Measurements from ENCODE around the gene VSNL1.

VSNL1 gene

DNA sequence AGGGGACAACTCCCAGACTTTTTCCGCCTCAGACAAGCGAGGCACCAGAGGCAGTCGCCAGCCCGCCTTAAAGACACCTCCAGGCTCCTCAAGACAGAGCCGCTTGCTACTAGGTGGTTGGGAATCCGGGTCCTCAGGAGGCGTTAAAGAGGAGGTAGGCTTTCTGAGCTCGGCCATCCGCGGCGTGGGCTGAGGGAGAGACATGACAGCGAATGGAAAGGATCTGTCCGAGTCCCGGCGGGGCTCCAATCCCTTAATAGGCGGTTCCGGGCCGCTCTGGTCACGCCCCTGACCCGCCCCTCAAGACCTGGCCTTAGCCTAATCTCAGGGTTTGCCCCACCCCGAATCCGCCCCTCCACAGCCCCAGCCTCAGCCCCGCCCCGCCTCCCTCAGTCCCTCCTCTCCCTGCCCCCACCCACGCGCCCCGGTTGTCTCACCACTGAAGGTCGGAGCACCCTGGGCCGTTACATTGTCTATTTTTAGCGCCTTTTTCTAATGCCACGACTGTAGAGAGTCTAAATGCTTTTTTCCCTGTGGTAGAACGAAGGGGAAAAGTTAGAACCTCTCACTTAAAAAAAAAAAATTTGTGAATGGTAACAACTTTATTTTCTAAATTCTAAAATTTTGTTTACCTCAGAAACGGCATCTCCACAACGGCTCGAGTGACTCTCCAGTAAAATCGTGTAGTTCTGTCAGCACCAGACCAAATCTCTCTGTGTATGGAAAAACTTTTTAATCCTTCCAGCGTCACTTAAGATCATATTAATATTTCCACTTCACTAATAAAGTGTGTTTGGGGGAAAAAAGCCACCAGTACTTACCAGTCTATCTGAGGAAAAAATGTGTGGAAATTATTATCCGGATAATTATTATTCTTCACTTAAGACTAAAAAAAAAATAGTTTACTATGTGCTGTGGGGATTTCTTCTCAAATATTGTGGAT lies 22.0 kb upstream of the VSNL1 start, which contains the start of gene RAD51AP2:
Gene RAD51AP2 (minus strand): TSS at position 229 of the 943 bp plus-strand sequence. CDS start 25 bp downstream, at position 204.
- H3K27ac ChIP-seq = no peak within 1 kb of the TSS
- no peak for TF ChIP-seq CTCF (conservative IDR thresholded peaks at IDR 0.05)

DNA sequence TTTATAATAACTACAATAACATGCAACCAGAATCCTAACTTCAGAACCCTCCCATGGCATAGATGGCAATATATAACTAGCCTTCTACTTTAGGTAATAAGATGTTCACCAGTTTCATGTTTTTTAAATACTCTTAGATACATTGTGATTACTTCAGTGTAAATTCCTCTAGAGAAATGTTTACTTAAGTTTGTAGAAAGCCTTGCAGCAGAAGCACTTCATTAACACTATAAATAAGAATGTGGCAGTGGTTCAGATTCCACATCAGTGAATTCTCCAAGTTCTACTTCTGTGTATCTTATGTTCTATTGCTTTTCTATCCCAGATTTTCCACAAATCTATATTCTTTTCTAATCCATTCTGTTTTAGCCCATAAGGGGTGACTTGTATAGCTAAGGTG lies 21.0 kb upstream of the VSNL1 start:
- no peak for TF ChIP-seq CTCF (conservative IDR thresholded peaks at IDR 0.05)
- no peak overlapping the region for H3K27ac ChIP-seq

DNA sequence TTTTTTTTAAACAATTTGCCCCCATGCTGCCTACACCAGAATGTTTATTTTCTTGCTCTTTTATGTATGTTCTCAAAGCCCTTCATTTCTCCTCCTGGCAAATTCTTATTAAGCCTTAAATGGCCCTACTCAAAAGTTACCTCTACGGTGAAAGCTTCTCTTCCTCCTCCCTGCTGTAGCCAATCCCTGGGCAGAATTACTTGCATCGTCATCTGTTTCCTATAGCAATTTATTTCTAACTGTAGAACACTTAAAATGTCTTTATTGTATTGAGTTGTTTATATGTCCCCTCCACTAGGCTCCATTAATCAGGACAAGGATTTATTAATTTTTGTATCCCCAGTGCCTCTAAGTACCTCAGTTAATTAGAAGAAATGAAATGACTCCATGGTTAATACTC lies 19.7 kb upstream of the VSNL1 start:
- H3K27ac ChIP-seq = no peak overlapping the region
- TF ChIP-seq CTCF (conservative IDR thresholded peaks at IDR 0.05) = no peak

DNA sequence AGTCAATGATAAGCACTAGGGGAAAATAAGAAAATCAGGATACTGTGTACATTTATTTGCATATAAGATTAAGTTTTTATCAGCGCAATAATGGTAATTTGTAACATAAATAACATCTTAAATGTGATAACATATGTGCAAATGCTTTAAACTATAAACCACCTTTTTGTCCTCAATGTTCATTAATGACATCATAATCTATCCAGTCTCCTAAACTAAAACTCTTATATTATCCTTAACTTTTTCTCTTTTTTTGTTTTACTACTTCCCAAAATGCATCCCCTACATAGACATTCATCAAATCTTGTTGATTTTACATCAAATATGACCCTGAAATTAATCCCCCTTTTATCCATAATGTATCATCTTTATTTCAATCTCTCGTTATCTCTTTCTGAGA lies 18.9 kb upstream of the VSNL1 start:
- no peak for TF ChIP-seq CTCF (conservative IDR thresholded peaks at IDR 0.05)
- no peak overlapping the region for H3K27ac ChIP-seq

DNA sequence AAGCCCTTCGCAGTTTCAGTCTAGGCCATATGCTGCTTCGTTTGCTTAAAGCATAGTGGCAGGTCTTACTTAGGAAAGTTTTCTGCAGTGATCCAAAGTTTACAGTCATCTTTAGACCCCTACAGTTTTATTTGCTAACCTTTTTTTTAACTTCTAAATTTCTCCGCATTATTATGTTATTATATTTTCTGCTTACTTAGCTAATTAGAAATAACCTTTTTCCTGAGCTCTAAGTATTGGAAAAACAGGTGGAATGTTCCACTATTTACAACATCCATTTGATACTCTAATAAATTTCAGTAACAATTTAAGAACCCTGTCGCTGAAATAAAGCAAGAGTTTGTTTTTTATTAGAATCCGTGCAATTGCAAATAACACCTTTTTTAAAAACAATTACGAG lies 18.2 kb upstream of the VSNL1 start:
- no peak for TF ChIP-seq CTCF (conservative IDR thresholded peaks at IDR 0.05)
- no peak overlapping the region for H3K27ac ChIP-seq

GRCh38 chr2:17529771-17530170 lies 10.7 kb upstream of the VSNL1 start:
- no peak overlapping the region for H3K27ac ChIP-seq
- TF ChIP-seq CTCF (conservative IDR thresholded peaks at IDR 0.05) = no peak

GRCh38 chr2:17533546-17533945 lies 7.0 kb upstream of the VSNL1 start:
- no peak overlapping the region for H3K27ac ChIP-seq
- TF ChIP-seq CTCF (conservative IDR thresholded peaks at IDR 0.05) = no peak
